K562 (cell line): ENCODE data around the gene SREBF1. TPM values are rescaled to one million over a fixed set of nuclear protein-coding genes. Genes with fewer than 3 reads are reported as not detected.

Experiments used
- CBFA2T3 ChIP-seq: fragments of 450-650 bp; IDR thresholded peaks from 2 replicates; pipeline ENCODE4 v1.6.1; 2017
- CCNT2 ChIP-seq: IDR thresholded peaks from 2 replicates; pipeline ENCODE4 v1.6.1; 2011; ENCODE audit warnings: borderline replicate concordance, low read depth, mild to moderate bottlenecking, moderate library complexity, mixed read lengths, low read length; ENCODE audit not compliant: insufficient read length; ENCODE audit errors: extremely low read depth
- CREB1 ChIP-seq, 2 experiments: sonication (generic) in 1 of 2; formaldehyde crosslinking in 1 of 2; IDR thresholded peaks; 2 replicates each; pipeline versions ENCODE4 v1.6.1 to v1.8.0; 2012 to 2022; ENCODE audit warnings: inconsistent platforms in 1 of 2, mild to moderate bottlenecking in 1 of 2, missing genetic modification reagents in 1 of 2, moderate library complexity in 1 of 2
- MAZ ChIP-seq, 2 experiments: fragments of 450-650 bp in 1 of 2; sonication (generic) in 1 of 2; formaldehyde crosslinking; IDR thresholded peaks in 1 of 2; conservative IDR thresholded peaks in 1 of 2; 2 replicates each; pipeline versions ENCODE4 v1.4.0 to v1.5.0; 2020; ENCODE audit warnings: mild to moderate bottlenecking in 1 of 2, missing genetic modification reagents in 1 of 2
- MBD2 ChIP-seq: sonication (generic); IDR thresholded peaks from 2 replicates; pipeline ENCODE4 v1.6.1; 2016; ENCODE audit warnings: low read depth, borderline replicate concordance
- MED1 ChIP-seq: sonication (generic); formaldehyde crosslinking; IDR thresholded peaks from 2 replicates; pipeline ENCODE4 v1.8.1; 2023; ENCODE audit warnings: missing genetic modification reagents, borderline replicate concordance
- MLLT1 ChIP-seq, 2 experiments: fragments of 450-650 bp; IDR thresholded peaks; 2 replicates each; pipeline ENCODE4 v1.6.1; 2016
- MYNN ChIP-seq, 2 experiments: sonication (generic); formaldehyde crosslinking in 1 of 2; IDR thresholded peaks; 2 replicates each; pipeline versions ENCODE4 v1.5.0 to v1.6.1; 2016 to 2020; ENCODE audit warnings: antibody characterized with exemption in 1 of 2, missing genetic modification reagents in 1 of 2
- NR2C2 ChIP-seq, 2 experiments: fragments of 200-800 bp in 1 of 2; sonication (Bioruptor generic) in 1 of 2; sonication (generic) in 1 of 2; formaldehyde crosslinking in 1 of 2; IDR thresholded peaks; 2 replicates each; pipeline versions ENCODE4 v1.6.1 to v1.8.0; 2016 to 2022; ENCODE audit warnings: mild to moderate bottlenecking in 1 of 2, missing compliant biosample characterization in 1 of 2, missing genetic modification characterization in 1 of 2, missing genetic modification reagents in 1 of 2
- NR3C1 ChIP-seq: sonication (generic); formaldehyde crosslinking; IDR thresholded peaks from 2 replicates; pipeline ENCODE4 v1.8.1; 2022; ENCODE audit warnings: missing genetic modification reagents
- NRF1 ChIP-seq, 2 experiments: fragments of 450-650 bp; IDR thresholded peaks in 1 of 2; conservative IDR thresholded peaks in 1 of 2; 2 replicates each; pipeline ENCODE4 v1.6.1; 2014; ENCODE audit warnings: mild to moderate bottlenecking in 2 of 2
- POLR2AphosphoS2 ChIP-seq: IDR thresholded peaks from 2 replicates; pipeline ENCODE4 v1.6.1; 2012; ENCODE audit warnings: low read length, improper control_type of control experiment
- PRDM10 ChIP-seq: fragments of 450-650 bp; IDR thresholded peaks from 2 replicates; pipeline ENCODE4 v1.6.1; 2018; ENCODE audit not compliant: partially characterized antibody
- RAD51 ChIP-seq: fragments of 450-650 bp; IDR thresholded peaks from 2 replicates; pipeline ENCODE4 v1.7.1; 2016; ENCODE audit warnings: low read depth, mild to moderate bottlenecking, borderline replicate concordance
- SIN3A ChIP-seq, 2 experiments: fragments of 150-350 bp in 1 of 2; IDR thresholded peaks; 2 replicates each; pipeline ENCODE4 v1.6.1; 2011 to 2016; ENCODE audit warnings: borderline replicate concordance in 2 of 2, low read depth in 2 of 2, low read length in 2 of 2, mild to moderate bottlenecking in 2 of 2, moderate library complexity in 2 of 2; ENCODE audit not compliant: control insufficient read depth in 1 of 2
- TBP ChIP-seq: optimal IDR thresholded peaks from 2 replicates; pipeline ENCODE3; 2011; ENCODE audit warnings: low read depth, low read length, improper control_type of control experiment
- ZBTB12 ChIP-seq: fragments of 250-450 bp; sonication (Bioruptor Pico); IDR thresholded peaks from 2 replicates; pipeline ENCODE4 v1.4.0; 2020
- ZNF197 ChIP-seq: fragments of 200-800 bp; sonication (Bioruptor generic); IDR thresholded peaks from 2 replicates; pipeline ENCODE4 v1.6.1; 2016; ENCODE audit warnings: low read depth, missing genetic modification characterization, missing compliant biosample characterization
- ZNF77 ChIP-seq: fragments of 250-450 bp; sonication (Bioruptor Pico); IDR thresholded peaks from 2 replicates; pipeline ENCODE4 v1.5.0; 2020
- polyA plus RNA-seq, 8 experiments: library from polyadenylated mRNA; depleted of rRNA in 4 of 8; stranded (reverse) in 5 of 8; unstranded in 3 of 8; fragments of >200 nt; fragmentation: Nextera tagmentation in 2 of 8; fragmentation: Illumina TruSeq in 1 of 8; extraction: Ambion mirVana in 2 of 8; extraction: Trizol in 1 of 8; gene quantifications; 2 replicates each; pipeline versions ENCODE4 v1.2.1 to v1.2.3, GENCODE V29; 2011 to 2014; ENCODE audit warnings: inconsistent platforms in 1 of 8, missing spikeins in 1 of 8
- total RNA-seq, 7 experiments: library from RNA; depleted of rRNA in 6 of 7; stranded (reverse); fragments of >200 nt in 6 of 7; fragmentation: Illumina TruSeq in 2 of 7; extraction: Trizol in 2 of 7; gene quantifications; 2 replicates each; pipeline versions ENCODE4 v1.2.1 to v1.2.3, GENCODE V29; 2011 to 2021; ENCODE audit warnings: low replicate concordance in 1 of 7

Gene SREBF1
- total and polyA plus RNA-seq, 9 of the 15 experiments (the other 6 are each of a cell fraction or from before 2014, with no cell fraction given): 1.6 to 169 (median 69.4) TPM

- TF ChIP-seq MBD2 (0 out of 2 replicates have a peak, but pooled peaks have one; percentile 47), MAZ (CRISPR knock-in tag; conservative IDR thresholded peaks at IDR 0.05 in 1 of 2, IDR thresholded peaks at IDR 0.05 in 1 of 2) (peak in 1 of 2 experiments; percentile 47; a peak in 1 of 4 replicates), MLLT1 (IDR thresholded peaks at IDR 0.05) (peak in 1 of 2 experiments; percentile 74; a peak in 2 of 4 replicates), CREB1 (IDR thresholded peaks at IDR 0.05) (peak; percentile 67; the same call in 1 of the 2 replicates), CREB1 (CRISPR knock-in tag; IDR thresholded peaks at IDR 0.05) (peak; percentile 84), CCNT2 (peak; percentile 80), PRDM10 (no peak), MYNN (IDR thresholded peaks at IDR 0.05) (0 out of 2 replicates have a peak, but pooled peaks have one; percentile 31), MYNN (CRISPR knock-in tag; IDR thresholded peaks at IDR 0.05) (no peak), RAD51 (no peak), NR2C2 (CRISPR knock-in tag; IDR thresholded peaks at IDR 0.05) (peak; percentile 58; the same call in 1 of the 2 replicates), NR2C2 (tag; IDR thresholded peaks at IDR 0.05) (peak; percentile 6; the same call in 1 of the 2 replicates), TBP (peak; percentile 96), ZNF77 (CRISPR knock-in tag) (no peak), ZNF197 (CRISPR knock-in tag) (0 out of 2 replicates have a peak, but pooled peaks have one; percentile 8), POLR2AphosphoS2 (peak; percentile 55; the same call in 1 of the 2 replicates), ZBTB12 (CRISPR knock-in tag) (peak; percentile 44; the same call in 1 of the 2 replicates), SIN3A (IDR thresholded peaks at IDR 0.05; ENCODE audit: borderline replicate concordance in 2 of 2, control insufficient read depth in 1 of 2, low read depth in 2 of 2, low read length in 2 of 2) (peak in 1 of 2 experiments; percentile 62; a peak in 1 of 4 replicates), MED1 (0 out of 2 replicates have a peak, but pooled peaks have one; percentile 87), NR3C1 (no peak; the same call in 1 of the 2 replicates), NRF1 (conservative IDR thresholded peaks at IDR 0.05 in 1 of 2, IDR thresholded peaks at IDR 0.05 in 1 of 2) (peak; percentile 97 to 98), CBFA2T3 (no peak)
These were observed 452 bp downstream of the SREBF1 start (continued) for GRCh38 chr17:17836250-17836817.
